Left lung (tissue), 14 donors: ENCODE results near the gene ATXN3L. TPM values are rescaled to one million over a fixed set of nuclear protein-coding genes. Genes with fewer than 3 reads are reported as not detected.
A peak's percentile ranks its signal among the peaks of the same experiment; 100 is the strongest.

ENCODE experiments used
- ATAC-seq: fragments of 200-7000 bp; cut with Tn5 transposase; one replicate; pipeline ENCODE4 v1.9.1; 2020; ENCODE audit warnings: moderate library complexity
- DNase-seq, 4 donors: peaks; one replicate each; pipeline ENCODE4 v3.0.0-alpha.2; 2013 to 2020
- H3K27ac ChIP-seq, 2 donors: fragments of 200-600 bp; sonication (generic) in 1 of 2; one replicate each; pipeline versions ENCODE4 v1.5.0 to v1.8.0; 2020 to 2021
- H3K27me3 ChIP-seq, 2 donors: fragments of 200-600 bp; sonication (generic) in 1 of 2; one replicate each; pipeline versions ENCODE4 v1.5.0 to v1.8.0; 2020 to 2021
- H3K36me3 ChIP-seq, 2 donors: fragments of 200-600 bp; sonication (generic) in 1 of 2; one replicate each; pipeline versions ENCODE4 v1.5.0 to v1.8.0; 2020 to 2021
- H3K4me1 ChIP-seq, 2 donors: fragments of 200-600 bp; one replicate each; pipeline ENCODE4 v1.8.0; 2021
- H3K4me3 ChIP-seq, 2 donors: fragments of 200-600 bp; sonication (generic) in 1 of 2; one replicate each; pipeline versions ENCODE4 v1.5.0 to v1.8.0; 2020 to 2021; ENCODE audit warnings: mild to moderate bottlenecking in 1 of 2
- H3K9me3 ChIP-seq, 2 donors: fragments of 200-600 bp; sonication (generic) in 1 of 2; one replicate each; pipeline versions ENCODE4 v1.5.0 to v1.8.0; 2020 to 2021
- CTCF ChIP-seq, 2 donors: fragments of 200-600 bp; sonication (generic) in 1 of 2; IDR thresholded peaks; one replicate each; pipeline versions ENCODE4 v1.5.0 to v1.8.0; 2021; ENCODE audit warnings: antibody characterized with exemption in 2 of 2
- intact Hi-C, 2 donors: fragments of 100-400 bp; cut with DNase I; formaldehyde crosslinking; loops; one replicate each; pipeline versions ENCODE4 v1.11.2 to v1.14.2; 2022
- long read RNA-seq, 12 donors: library from polyadenylated mRNA in 2 of 12; unstranded in 2 of 12; transcript quantifications; one replicate each; pipeline ENCODE4 v2.0.0 and lab custom pipeline, GENCODE V29; 2019 to 2026
- polyA plus RNA-seq, 6 donors: library from polyadenylated mRNA; unstranded; fragments of 120-200 nt; gene quantifications; one replicate each; pipeline ENCODE4 v1.2.1, GENCODE V29; 2013; ENCODE audit not compliant: insufficient read length in 6 of 6
- total RNA-seq, 2 donors: library from RNA; stranded (reverse); fragmentation: NEBNext Ultra II Directional; extraction: Animal tissue kit (Norgen Biotek cat#: 25700); gene quantifications; one replicate each; pipeline ENCODE4 v1.2.1, GENCODE V29; 2021
- donor health status: DM: no; HTN: yes; CAD: no.
- donor health status: DM: no; HTN: no; CAD: no.

The ATXN3L gene
- not detected for total RNA-seq
- not detected for polyA plus RNA-seq
- long read RNA-seq, donor 1 = 0 reads
- long read RNA-seq, donor 2 = 0 reads
- long read RNA-seq, donor 3 = 0 reads
- long read RNA-seq, donor 4 = 0 reads
- long read RNA-seq, donor 5 = 0 reads
- long read RNA-seq, donor 6 = 0 reads
- long read RNA-seq, donor 7 = 0 reads
- long read RNA-seq, donor 8 = 0 reads
- long read RNA-seq, donor 9 = 0 reads
- long read RNA-seq, donor 10 = 0 reads
- long read RNA-seq, donor 11 = 0 reads
- long read RNA-seq, donor 12 = 0 reads

GRCh38 chrX:13319953-13320352 lies at the start of gene ATXN3L:
ATXN3L (minus strand) TSS chrX:13320053; CDS start chrX:13319934, 119 bp downstream.
- peaks cover 0 to 4% of the 10 kb centered on the region in 2 donors for H3K27me3 ChIP-seq
- H3K9me3 ChIP-seq = no peaks in the 10 kb centered on the region
- DNase-seq (no peak), ATAC-seq (no peak)
- no peak within 1 kb of the TSS for H3K4me3 ChIP-seq
- no peaks in the 10 kb centered on the region for H3K4me1 ChIP-seq
- H3K36me3 ChIP-seq = no peaks in the 10 kb centered on the region
- no peak for TF ChIP-seq CTCF (IDR thresholded peaks at IDR 0.05)
- no peak within 1 kb of the TSS for H3K27ac ChIP-seq
- intact Hi-C loops = no loop called here

GRCh38 chrX:13369256-13370030 lies 49.6 kb upstream of the ATXN3L start:
- intact Hi-C loops = no loop called here

GRCh38 chrX:13367950-13368349 lies 48.1 kb upstream of the ATXN3L start:
- H3K27ac ChIP-seq = no peak overlapping the region
- no peaks in the 10 kb centered on the region for H3K4me1 ChIP-seq
- TF ChIP-seq CTCF (IDR thresholded peaks at IDR 0.05) = no peak
- H3K36me3 ChIP-seq = no peaks in the 10 kb centered on the region
- no peaks in the 10 kb centered on the region for H3K9me3 ChIP-seq
- DNase-seq (no peak), ATAC-seq (no peak)
- no peaks in the 10 kb centered on the region for H3K27me3 ChIP-seq
- H3K4me3 ChIP-seq = no peak overlapping the region
- intact Hi-C loops = no loop called here

More at GRCh38 chrX:13369256-13370030, 49.6 kb upstream of the ATXN3L start:
- Histone ChIP-seq H3K9me3 (no peaks in the 10 kb centered on the region), H3K27me3 (no peaks in the 10 kb centered on the region), H3K4me3 (no peak overlapping the region), H3K27ac (no peak overlapping the region), H3K36me3 (no peaks in the 10 kb centered on the region), H3K4me1 (no peaks in the 10 kb centered on the region)
- DNase-seq = no peak
- ATAC-seq = no peak
- no peak for TF ChIP-seq CTCF (IDR thresholded peaks at IDR 0.05)

- no peaks in the 10 kb centered on the region for H3K4me1 ChIP-seq
- H3K4me3 ChIP-seq = no peak overlapping the region
- no peak overlapping the region for H3K27ac ChIP-seq
- intact Hi-C loops = no loop called here
- DNase-seq (no peak), ATAC-seq (peak; percentile 42)
- TF ChIP-seq CTCF (IDR thresholded peaks at IDR 0.05) = no peak
- no peaks in the 10 kb centered on the region for H3K9me3 ChIP-seq
- no peaks in the 10 kb centered on the region for H3K27me3 ChIP-seq
- H3K36me3 ChIP-seq = no peaks in the 10 kb centered on the region
Observed at GRCh38 chrX:13366698-13367097, 46.8 kb upstream of the ATXN3L start.

- H3K4me3 ChIP-seq = no peak overlapping the region
- H3K27ac ChIP-seq = no peak overlapping the region
- intact Hi-C loops = no loop called here
- no peaks in the 10 kb centered on the region for H3K27me3 ChIP-seq
- H3K36me3 ChIP-seq = no peaks in the 10 kb centered on the region
- H3K4me1 ChIP-seq = no peaks in the 10 kb centered on the region
- ATAC-seq = no peak
- TF ChIP-seq CTCF (IDR thresholded peaks at IDR 0.05) = no peak
- H3K9me3 ChIP-seq = no peaks in the 10 kb centered on the region
- no peak for DNase-seq
Observed at GRCh38 chrX:13365161-13365560, 45.3 kb upstream of the ATXN3L start.
